ENCODE measurements around the gene DGKH.

DNA sequence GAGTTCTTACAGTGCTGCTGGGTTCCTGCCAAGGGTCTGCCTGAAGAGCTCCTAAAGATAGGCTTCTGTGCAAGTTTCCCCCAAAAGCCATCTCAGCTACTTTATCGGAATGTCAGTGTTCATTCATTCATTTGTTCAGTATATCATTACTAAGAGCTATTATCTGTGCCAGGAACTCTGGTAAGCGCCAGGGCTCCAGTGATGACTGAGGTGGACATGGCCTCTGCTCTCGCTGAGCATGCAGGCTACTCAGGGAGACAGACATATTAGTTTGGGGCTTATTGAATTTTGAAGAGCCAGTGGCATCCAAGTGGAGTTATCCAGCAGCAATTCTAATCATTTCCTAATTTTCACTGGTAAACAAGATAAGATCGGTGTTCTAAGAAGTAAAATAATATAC lies 65.8 kb downstream of the DGKH start:
- TF ChIP-seq EZH2 (IDR thresholded peaks at IDR 0.05; ENCODE audit: borderline replicate concordance, low read length) (no peak), CTCF (IDR thresholded peaks at IDR 0.05; ENCODE audit: low read length) (no peak)
